Parathyroid adenoma (tissue), 2 donors: Measurements from ENCODE around the gene ATP6V1F.

ENCODE experiments used
- H2AFZ ChIP-seq: fragments of 300-600 bp; sonication (generic); one replicate; pipeline ENCODE4 v1.7.0; 2017; ENCODE audit warnings: antibody characterized with exemption, mild to moderate bottlenecking
- H3K27ac ChIP-seq: fragments of 300-600 bp; sonication (generic); one replicate; pipeline ENCODE4 v1.7.0; 2017
- H3K27me3 ChIP-seq: fragments of 300-600 bp; sonication (generic); one replicate; pipeline ENCODE4 v1.7.0; 2017; ENCODE audit warnings: low read length; ENCODE audit not compliant: control insufficient read depth, insufficient read depth
- H3K36me3 ChIP-seq: fragments of 300-600 bp; sonication (generic); one replicate; pipeline ENCODE4 v1.7.0; 2017; ENCODE audit warnings: low read length; ENCODE audit not compliant: control insufficient read depth, insufficient read depth
- H3K4me1 ChIP-seq: fragments of 300-600 bp; sonication (generic); one replicate; pipeline ENCODE4 v1.7.0; 2017; ENCODE audit warnings: control low read depth
- H3K4me2 ChIP-seq: fragments of 300-600 bp; sonication (generic); one replicate; pipeline ENCODE4 v1.7.0; 2017; ENCODE audit warnings: low read length
- H3K4me3 ChIP-seq: fragments of 300-600 bp; sonication (generic); one replicate; pipeline ENCODE4 v1.7.0; 2017; ENCODE audit warnings: low read depth, low read length
- H3K79me2 ChIP-seq: fragments of 300-600 bp; sonication (generic); one replicate; pipeline ENCODE4 v1.7.0; 2017; ENCODE audit warnings: control low read depth
- H3K9ac ChIP-seq: fragments of 300-600 bp; sonication (generic); one replicate; pipeline ENCODE4 v1.7.0; 2017; ENCODE audit warnings: mild to moderate bottlenecking
- H3K9me3 ChIP-seq: fragments of 300-600 bp; sonication (generic); one replicate; pipeline ENCODE4 v1.7.0; 2017; ENCODE audit warnings: low read length; ENCODE audit not compliant: control insufficient read depth
- TF ChIP-seq, protein P1 (sequence below): fragments of 300-600 bp; sonication (generic); IDR thresholded peaks from one replicate; pipeline ENCODE4 v1.7.0; 2017; ENCODE audit warnings: antibody characterized with exemption, mild to moderate bottlenecking
- donor health status: primary hyperparathyroidism.

The ATP6V1F gene

DNA sequence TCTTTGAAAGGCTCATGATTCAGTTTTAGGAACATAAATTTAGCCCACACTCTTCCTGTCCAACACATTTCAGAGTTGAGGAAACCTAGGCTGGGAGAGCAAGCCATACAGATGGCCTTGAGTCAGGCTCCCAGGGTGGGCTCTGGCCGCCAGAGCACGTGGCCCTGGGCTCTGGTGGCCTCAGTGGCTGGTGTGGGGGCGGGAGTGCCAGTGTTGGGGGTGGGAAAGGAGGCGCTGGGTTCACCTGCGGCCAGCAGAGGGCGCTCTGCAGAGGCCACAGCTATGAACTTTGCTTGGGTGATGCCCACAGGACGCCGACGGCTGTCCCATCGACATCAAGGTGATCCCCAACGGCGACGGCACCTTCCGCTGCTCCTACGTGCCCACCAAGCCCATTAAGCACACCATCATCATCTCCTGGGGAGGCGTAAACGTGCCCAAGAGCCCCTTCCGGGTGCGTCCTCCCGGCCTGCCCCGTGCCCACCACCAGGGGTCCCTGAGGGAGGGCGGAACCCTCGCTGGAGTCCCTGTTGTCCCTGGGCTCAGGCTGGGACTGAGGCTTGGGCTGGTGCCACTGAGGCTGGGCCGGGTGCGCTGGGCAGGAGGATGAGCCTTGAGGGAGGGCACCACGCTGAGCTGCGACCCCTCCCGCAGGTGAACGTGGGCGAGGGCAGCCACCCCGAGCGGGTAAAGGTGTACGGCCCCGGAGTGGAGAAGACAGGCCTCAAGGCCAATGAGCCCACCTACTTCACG, 20.6 kb upstream of the ATP6V1F start:
- H3K4me2 ChIP-seq: no peak overlapping the region
- H3K4me3 ChIP-seq: no peak overlapping the region
- no peaks in the 10 kb centered on the region for H3K27me3 ChIP-seq
- TF ChIP-seq, protein P1, sequence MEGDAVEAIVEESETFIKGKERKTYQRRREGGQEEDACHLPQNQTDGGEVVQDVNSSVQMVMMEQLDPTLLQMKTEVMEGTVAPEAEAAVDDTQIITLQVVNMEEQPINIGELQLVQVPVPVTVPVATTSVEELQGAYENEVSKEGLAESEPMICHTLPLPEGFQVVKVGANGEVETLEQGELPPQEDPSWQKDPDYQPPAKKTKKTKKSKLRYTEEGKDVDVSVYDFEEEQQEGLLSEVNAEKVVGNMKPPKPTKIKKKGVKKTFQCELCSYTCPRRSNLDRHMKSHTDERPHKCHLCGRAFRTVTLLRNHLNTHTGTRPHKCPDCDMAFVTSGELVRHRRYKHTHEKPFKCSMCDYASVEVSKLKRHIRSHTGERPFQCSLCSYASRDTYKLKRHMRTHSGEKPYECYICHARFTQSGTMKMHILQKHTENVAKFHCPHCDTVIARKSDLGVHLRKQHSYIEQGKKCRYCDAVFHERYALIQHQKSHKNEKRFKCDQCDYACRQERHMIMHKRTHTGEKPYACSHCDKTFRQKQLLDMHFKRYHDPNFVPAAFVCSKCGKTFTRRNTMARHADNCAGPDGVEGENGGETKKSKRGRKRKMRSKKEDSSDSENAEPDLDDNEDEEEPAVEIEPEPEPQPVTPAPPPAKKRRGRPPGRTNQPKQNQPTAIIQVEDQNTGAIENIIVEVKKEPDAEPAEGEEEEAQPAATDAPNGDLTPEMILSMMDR: peak; percentile 67
- no peaks in the 10 kb centered on the region for H3K9me3 ChIP-seq
- H3K36me3 ChIP-seq: no peaks in the 10 kb centered on the region
- no peaks in the 10 kb centered on the region for H3K79me2 ChIP-seq
- H3K27ac ChIP-seq: no peak overlapping the region
- no peak overlapping the region for H2AFZ ChIP-seq
- no peak overlapping the region for H3K9ac ChIP-seq
- no peaks in the 10 kb centered on the region for H3K4me1 ChIP-seq

DNA sequence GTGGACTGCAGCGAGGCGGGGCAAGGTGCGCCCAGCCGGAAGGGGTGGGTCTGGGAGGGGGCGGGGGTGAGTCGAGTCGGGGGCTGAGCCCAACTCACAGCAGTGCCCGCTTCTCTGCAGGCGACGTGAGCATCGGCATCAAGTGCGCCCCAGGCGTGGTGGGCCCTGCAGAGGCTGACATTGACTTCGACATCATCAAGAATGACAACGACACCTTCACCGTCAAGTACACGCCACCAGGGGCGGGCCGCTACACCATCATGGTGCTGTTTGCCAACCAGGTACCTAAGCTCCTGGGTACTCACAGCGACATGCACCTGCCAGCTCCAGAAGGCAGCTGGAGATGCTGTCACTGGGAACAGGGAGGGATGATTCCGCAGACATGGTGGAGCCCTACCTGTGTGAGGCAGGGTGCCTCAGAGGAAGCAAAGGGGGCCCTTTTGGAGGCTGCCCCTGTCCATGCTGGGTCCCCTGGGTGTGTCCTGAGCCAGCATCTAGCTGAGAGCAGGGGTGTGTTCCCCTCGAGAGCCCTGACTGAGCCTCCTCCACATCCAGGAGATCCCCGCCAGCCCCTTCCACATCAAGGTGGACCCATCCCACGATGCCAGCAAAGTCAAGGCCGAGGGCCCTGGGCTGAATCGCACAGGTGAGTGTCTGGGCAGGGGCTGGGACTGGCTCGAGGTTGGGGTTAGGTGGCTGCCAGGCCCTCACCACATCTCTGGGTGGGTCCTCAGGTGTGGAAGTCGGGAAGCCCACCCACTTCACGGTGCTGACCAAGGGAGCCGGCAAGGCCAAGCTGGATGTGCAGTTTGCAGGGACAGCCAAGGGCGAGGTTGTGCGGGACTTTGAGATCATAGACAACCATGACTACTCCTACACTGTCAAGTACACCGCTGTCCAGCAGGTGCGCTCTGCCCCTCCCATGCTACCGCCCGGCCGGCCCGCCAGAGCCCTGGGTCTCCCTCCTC, 19.7 kb upstream of the ATP6V1F start:
- Histone ChIP-seq H3K9ac (no peak overlapping the region), H3K9me3 (no peaks in the 10 kb centered on the region), H3K27ac (no peak overlapping the region), H3K79me2 (no peaks in the 10 kb centered on the region), H3K4me3 (no peak overlapping the region), H3K4me2 (no peak overlapping the region), H3K36me3 (no peaks in the 10 kb centered on the region), H3K4me1 (peaks cover 3% of the 10 kb centered on the region), H2AFZ (no peak overlapping the region), H3K27me3 (no peaks in the 10 kb centered on the region)
- TF ChIP-seq, protein P1: no peak

DNA sequence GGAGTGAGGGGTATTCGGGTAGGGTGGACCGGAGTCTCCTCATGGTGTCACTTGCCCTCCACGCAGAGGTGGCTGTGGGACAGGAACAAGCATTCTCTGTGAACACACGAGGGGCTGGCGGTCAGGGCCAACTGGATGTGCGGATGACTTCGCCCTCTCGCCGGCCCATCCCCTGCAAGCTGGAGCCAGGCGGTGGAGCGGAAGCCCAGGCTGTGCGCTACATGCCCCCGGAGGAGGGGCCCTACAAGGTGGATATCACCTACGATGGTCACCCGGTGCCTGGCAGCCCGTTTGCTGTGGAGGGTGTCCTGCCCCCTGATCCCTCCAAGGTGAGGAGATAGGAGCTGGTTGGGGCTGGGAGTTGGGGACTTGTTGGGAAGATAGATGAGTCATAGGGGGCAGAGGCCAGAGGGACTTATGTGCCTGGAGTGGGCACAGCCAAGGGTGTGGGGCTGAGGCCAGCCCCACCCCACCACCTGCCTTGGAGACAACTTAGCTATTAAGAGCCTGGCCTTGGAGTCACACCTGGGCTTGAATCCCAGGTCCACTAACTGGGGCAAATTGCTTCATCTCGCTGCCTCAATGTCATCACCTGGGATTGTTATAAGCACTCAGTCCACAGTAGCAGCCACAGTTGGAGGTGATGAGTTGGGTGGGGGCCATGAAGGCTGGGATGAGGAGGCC, 18.6 kb upstream of the ATP6V1F start:
- Histone ChIP-seq H3K27me3 (no peaks in the 10 kb centered on the region), H3K36me3 (no peaks in the 10 kb centered on the region), H3K9ac (no peak overlapping the region), H3K4me3 (no peak overlapping the region), H3K4me2 (no peak overlapping the region), H2AFZ (no peak overlapping the region), H3K79me2 (no peaks in the 10 kb centered on the region), H3K9me3 (no peaks in the 10 kb centered on the region), H3K4me1 (peaks cover 3% of the 10 kb centered on the region), H3K27ac (no peak overlapping the region)
- TF ChIP-seq, protein P1: no peak

DNA sequence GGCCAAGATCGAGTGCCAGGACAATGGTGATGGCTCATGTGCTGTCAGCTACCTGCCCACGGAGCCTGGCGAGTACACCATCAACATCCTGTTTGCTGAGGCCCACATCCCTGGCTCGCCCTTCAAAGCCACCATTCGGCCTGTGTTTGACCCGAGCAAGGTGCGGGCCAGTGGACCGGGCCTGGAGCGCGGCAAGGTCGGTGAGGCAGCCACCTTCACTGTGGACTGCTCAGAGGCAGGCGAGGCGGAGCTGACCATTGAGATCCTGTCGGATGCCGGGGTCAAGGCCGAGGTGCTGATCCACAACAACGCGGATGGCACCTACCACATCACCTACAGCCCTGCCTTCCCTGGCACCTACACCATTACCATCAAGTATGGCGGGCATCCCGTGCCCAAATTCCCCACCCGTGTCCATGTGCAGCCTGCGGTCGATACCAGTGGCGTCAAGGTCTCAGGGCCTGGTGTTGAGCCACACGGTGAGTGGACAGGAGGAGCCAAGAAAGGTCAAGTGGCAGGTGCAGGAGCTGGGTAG, 17.8 kb upstream of the ATP6V1F start:
- Histone ChIP-seq H3K36me3 (no peaks in the 10 kb centered on the region), H3K4me2 (no peak overlapping the region), H3K9ac (no peak overlapping the region), H3K4me1 (peaks cover 3% of the 10 kb centered on the region), H2AFZ (no peak overlapping the region), H3K27ac (no peak overlapping the region), H3K27me3 (no peaks in the 10 kb centered on the region), H3K9me3 (no peaks in the 10 kb centered on the region), H3K4me3 (no peak overlapping the region), H3K79me2 (no peaks in the 10 kb centered on the region)
- TF ChIP-seq, protein P1: no peak
